Mesothelial cell of epicardium (in vitro differentiated cells): Measurements from ENCODE around the gene ERAP2. TPM values are rescaled to one million over a fixed set of nuclear protein-coding genes. Genes with fewer than 3 reads are reported as not detected.
"Not testable (repeated sequence)": the region's sequence is repeated elsewhere in the genome, so short reads cannot be mapped to it uniquely, and the experiment has no call there.

ENCODE experiments used
- DNase-seq, 2 experiments: peaks; one replicate each; pipeline ENCODE4 v3.0.0; 2021; ENCODE audit warnings: low spot score in 2 of 2; ENCODE audit not compliant: unreplicated experiment in 2 of 2
- H3K27ac Mint-ChIP-seq: 2 replicates; pipeline ENCODE4 v1.8.0; 2021; ENCODE audit warnings: mixed read lengths
- H3K27me3 Mint-ChIP-seq: 2 replicates; pipeline ENCODE4 v1.8.0; 2021; ENCODE audit warnings: low read depth, mixed read lengths
- H3K36me3 Mint-ChIP-seq: 2 replicates; pipeline ENCODE4 v1.8.0; 2021; ENCODE audit warnings: mixed read lengths
- H3K4me1 Mint-ChIP-seq: 2 replicates; pipeline ENCODE4 v1.8.0; 2021; ENCODE audit warnings: mixed read lengths
- H3K4me3 Mint-ChIP-seq: 2 replicates; pipeline ENCODE4 v1.8.0; 2021; ENCODE audit warnings: mild to moderate bottlenecking, moderate library complexity, mixed read lengths
- H3K9me3 Mint-ChIP-seq: 2 replicates; pipeline ENCODE4 v1.8.0; 2021; ENCODE audit warnings: mixed read lengths
- total RNA-seq: library from RNA; stranded (reverse); gene quantifications from 3 replicates; pipeline ENCODE4 v1.2.1, GENCODE V29; 2021
- TF ChIP-seq, protein P1 (sequence below): fragments of 200-600 bp; sonication (generic); IDR thresholded peaks from one replicate; pipeline ENCODE4 v1.5.0; 2021; ENCODE audit warnings: antibody characterized with exemption; ENCODE audit not compliant: unreplicated experiment

Gene ERAP2
- total RNA-seq, 1 donor from 2014 or later, result 0.74 TPM

GRCh38 chr5:96871027-96871399 lies 5.3 kb upstream of the ERAP2 start:
- Mint-ChIP-seq H3K27ac (no peak overlapping the region), H3K27me3 (no peaks in the 10 kb centered on the region), H3K36me3 (no peaks in the 10 kb centered on the region), H3K9me3 (no peaks in the 10 kb centered on the region), H3K4me1 (peaks cover 12% of the 10 kb centered on the region), H3K4me3 (no peak overlapping the region)
- TF ChIP-seq, protein P1, sequence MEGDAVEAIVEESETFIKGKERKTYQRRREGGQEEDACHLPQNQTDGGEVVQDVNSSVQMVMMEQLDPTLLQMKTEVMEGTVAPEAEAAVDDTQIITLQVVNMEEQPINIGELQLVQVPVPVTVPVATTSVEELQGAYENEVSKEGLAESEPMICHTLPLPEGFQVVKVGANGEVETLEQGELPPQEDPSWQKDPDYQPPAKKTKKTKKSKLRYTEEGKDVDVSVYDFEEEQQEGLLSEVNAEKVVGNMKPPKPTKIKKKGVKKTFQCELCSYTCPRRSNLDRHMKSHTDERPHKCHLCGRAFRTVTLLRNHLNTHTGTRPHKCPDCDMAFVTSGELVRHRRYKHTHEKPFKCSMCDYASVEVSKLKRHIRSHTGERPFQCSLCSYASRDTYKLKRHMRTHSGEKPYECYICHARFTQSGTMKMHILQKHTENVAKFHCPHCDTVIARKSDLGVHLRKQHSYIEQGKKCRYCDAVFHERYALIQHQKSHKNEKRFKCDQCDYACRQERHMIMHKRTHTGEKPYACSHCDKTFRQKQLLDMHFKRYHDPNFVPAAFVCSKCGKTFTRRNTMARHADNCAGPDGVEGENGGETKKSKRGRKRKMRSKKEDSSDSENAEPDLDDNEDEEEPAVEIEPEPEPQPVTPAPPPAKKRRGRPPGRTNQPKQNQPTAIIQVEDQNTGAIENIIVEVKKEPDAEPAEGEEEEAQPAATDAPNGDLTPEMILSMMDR, result no peak
- DNase-seq, result no peak

- H3K9me3 Mint-ChIP-seq, result no peaks in the 10 kb centered on the region
- no peak for DNase-seq
- no peak overlapping the region for H3K27ac Mint-ChIP-seq
- no peaks in the 10 kb centered on the region for H3K36me3 Mint-ChIP-seq
- H3K4me3 Mint-ChIP-seq, result no peak overlapping the region
- no peaks in the 10 kb centered on the region for H3K27me3 Mint-ChIP-seq
- TF ChIP-seq, protein P1, result no peak
- H3K4me1 Mint-ChIP-seq, result peaks cover 18% of the 10 kb centered on the region
These were observed 4.6 kb upstream of the ERAP2 start for GRCh38 chr5:96871686-96872085.

GRCh38 chr5:96873449-96873848 lies 2.9 kb upstream of the ERAP2 start:
- DNase-seq, result no peak
- no peak overlapping the region for H3K27ac Mint-ChIP-seq
- no peaks in the 10 kb centered on the region for H3K27me3 Mint-ChIP-seq
- TF ChIP-seq, protein P1, result no peak
- H3K36me3 Mint-ChIP-seq, result no peaks in the 10 kb centered on the region
- no peak overlapping the region for H3K4me3 Mint-ChIP-seq
- no peaks in the 10 kb centered on the region for H3K9me3 Mint-ChIP-seq
- H3K4me1 Mint-ChIP-seq, result peaks cover 18% of the 10 kb centered on the region

GRCh38 chr5:96874631-96875030 lies 1.7 kb upstream of the ERAP2 start:
- no peak overlapping the region for H3K4me3 Mint-ChIP-seq
- H3K4me1 Mint-ChIP-seq, result peaks cover 17% of the 10 kb centered on the region

GRCh38 chr5:96875791-96876291 lies 459 bp upstream of the ERAP2 start:
- Mint-ChIP-seq H3K27ac (peak overlapping the region; percentile 22), H3K36me3 (peaks cover 3% of the 10 kb centered on the region), H3K27me3 (peaks cover 3% of the 10 kb centered on the region), H3K4me3 (peak overlapping the region; percentile 62), H3K9me3 (peaks cover 4% of the 10 kb centered on the region), H3K4me1 (peaks cover 17% of the 10 kb centered on the region)
- TF ChIP-seq, protein P1, result no peak
- DNase-seq, result no peak

More at GRCh38 chr5:96874631-96875030, 1.7 kb upstream of the ERAP2 start:
- no peak for DNase-seq
- TF ChIP-seq, protein P1, result no peak
- H3K9me3 Mint-ChIP-seq, result no peaks in the 10 kb centered on the region
- H3K36me3 Mint-ChIP-seq, result no peaks in the 10 kb centered on the region
- no peaks in the 10 kb centered on the region for H3K27me3 Mint-ChIP-seq
- H3K27ac Mint-ChIP-seq, result no peak overlapping the region

DNA sequence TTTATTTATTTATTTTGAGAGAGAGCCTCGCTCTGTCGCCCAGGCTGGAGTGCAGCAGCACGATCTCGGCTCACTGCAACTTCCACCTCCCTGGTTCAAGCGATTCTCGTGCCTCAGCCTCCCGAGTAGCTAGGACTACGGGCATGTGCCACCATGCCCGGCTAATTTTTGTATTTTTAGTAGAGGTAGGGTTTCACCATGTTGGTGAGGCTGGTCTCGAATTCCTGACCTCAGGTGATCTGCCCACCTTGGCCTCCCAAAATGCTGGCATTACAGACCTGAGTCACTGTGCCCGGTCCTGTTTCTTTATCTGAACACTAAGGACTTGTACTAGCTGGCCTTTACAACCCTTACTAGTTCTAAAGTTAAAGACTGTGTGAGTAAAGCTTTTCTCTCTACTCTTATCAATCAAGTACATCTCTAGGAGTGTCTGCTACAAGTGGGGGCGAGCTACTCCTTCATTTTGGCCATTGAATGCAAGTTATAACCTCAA lies 723 bp downstream of the ERAP2 start:
- not testable (repeated sequence) for DNase-seq, H3K9me3 Mint-ChIP-seq, H3K27me3 Mint-ChIP-seq, H3K27ac Mint-ChIP-seq, H3K4me3 Mint-ChIP-seq, H3K36me3 Mint-ChIP-seq
- peaks cover 13% of the 10 kb centered on the region for H3K4me1 Mint-ChIP-seq
